Rectal smooth muscle tissue (tissue), 1 donor: Measurements from ENCODE around the gene WNT5B.

Source experiments
- H3K27ac ChIP-seq: one replicate; pipeline ENCODE4 v1.7.0; 2013; ENCODE audit warnings: low read depth, low read length, inconsistent platforms
- H3K27me3 ChIP-seq: one replicate; pipeline ENCODE4 v1.7.0; 2013; ENCODE audit warnings: low read length; ENCODE audit not compliant: control insufficient read depth, insufficient read depth
- H3K36me3 ChIP-seq: one replicate; pipeline ENCODE4 v1.7.0; 2013; ENCODE audit warnings: low read length; ENCODE audit not compliant: control insufficient read depth, insufficient read depth
- H3K4me1 ChIP-seq: one replicate; pipeline ENCODE4 v1.7.0; 2013; ENCODE audit warnings: low read length; ENCODE audit not compliant: control insufficient read depth, insufficient read depth
- H3K4me3 ChIP-seq: one replicate; pipeline ENCODE4 v1.7.0; 2013; ENCODE audit warnings: low read length
- H3K9ac ChIP-seq: one replicate; pipeline ENCODE4 v1.7.0; 2013; ENCODE audit warnings: low read length

The WNT5B gene

DNA sequence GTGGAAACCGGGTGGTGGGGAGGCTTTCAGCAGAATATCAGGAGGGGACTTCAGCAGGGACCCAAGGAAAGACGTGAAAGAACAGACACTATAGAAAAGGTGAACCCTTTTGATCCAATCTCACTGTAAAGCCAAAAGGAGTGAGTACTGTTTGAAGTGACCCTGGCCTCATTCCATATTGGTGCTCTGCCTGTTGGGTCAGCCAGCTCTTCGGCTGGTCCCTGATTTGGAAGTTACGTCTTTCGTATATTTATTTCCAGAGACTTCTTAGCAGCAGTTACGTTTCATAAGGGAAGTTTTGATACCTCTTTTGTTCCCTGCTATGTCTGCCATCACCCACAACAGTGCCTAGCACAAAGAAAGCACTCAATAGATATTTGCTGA lies 21.9 kb downstream of the WNT5B start:
- peak overlapping the region; percentile 75 for H3K27ac ChIP-seq

DNA sequence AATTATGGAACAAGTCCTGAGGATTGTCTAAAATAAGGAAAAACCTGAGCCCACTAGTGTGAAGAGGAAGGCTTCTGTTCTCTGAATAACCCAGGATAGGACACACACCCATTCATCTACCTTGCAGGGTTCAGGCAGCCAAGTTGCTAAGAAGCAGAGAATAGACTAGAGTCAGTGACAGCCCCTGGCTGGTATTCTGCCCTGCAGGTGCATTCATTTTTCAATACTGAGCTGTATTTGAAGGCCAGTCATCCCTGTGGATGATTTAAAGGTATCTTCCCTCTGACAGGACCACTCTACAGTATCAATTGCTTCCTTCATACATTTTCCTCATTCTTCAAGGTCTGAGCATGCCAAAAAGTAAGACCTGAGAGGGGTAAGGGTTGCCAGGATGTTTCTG lies 22.9 kb downstream of the WNT5B start:
- Histone ChIP-seq H3K9ac (no peak overlapping the region), H3K27me3 (no peaks in the 10 kb centered on the region), H3K4me3 (no peak overlapping the region), H3K27ac (no peak overlapping the region), H3K36me3 (peaks cover under 1% of the 10 kb centered on the region), H3K4me1 (peaks cover 28% of the 10 kb centered on the region)

More for the DNA sequence above, 21.9 kb downstream of the WNT5B start:
- H3K36me3 ChIP-seq = peaks cover 4% of the 10 kb centered on the region
- no peak overlapping the region for H3K4me3 ChIP-seq
- H3K9ac ChIP-seq = no peak overlapping the region
- peaks cover 28% of the 10 kb centered on the region for H3K4me1 ChIP-seq
- no peaks in the 10 kb centered on the region for H3K27me3 ChIP-seq

DNA sequence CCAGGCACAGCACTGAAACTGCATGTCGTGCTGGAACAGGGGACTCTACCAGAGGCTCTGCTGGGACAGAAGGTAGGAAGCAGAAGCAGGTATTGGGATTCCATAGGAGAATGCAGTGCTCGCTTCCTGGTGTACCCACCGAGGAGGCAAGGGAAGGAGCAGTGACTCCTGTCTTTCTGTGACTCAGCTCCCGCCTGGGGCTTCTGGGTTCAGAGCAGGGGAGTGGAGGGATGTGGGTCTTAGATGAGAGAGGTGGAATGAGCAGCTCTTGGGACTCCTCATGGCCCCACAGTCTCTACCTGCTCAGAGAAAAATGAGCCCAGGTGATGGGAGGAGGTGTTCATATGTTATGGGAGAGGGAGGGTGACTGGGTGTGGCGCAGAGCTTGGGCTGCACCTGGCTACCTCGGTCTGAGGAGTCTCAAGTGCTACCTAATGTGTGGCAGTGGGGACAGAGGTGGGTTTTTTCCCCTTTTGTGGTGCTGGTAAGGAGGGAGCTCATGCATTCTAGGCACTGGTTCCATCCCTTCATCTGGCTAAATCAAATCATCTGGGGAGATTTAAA lies 26.3 kb downstream of the WNT5B start:
- no peaks in the 10 kb centered on the region for H3K27me3 ChIP-seq
- H3K9ac ChIP-seq = no peak overlapping the region
- H3K36me3 ChIP-seq = no peaks in the 10 kb centered on the region
- H3K4me1 ChIP-seq = peaks cover 15% of the 10 kb centered on the region
- H3K27ac ChIP-seq = no peak overlapping the region
- H3K4me3 ChIP-seq = no peak overlapping the region

DNA sequence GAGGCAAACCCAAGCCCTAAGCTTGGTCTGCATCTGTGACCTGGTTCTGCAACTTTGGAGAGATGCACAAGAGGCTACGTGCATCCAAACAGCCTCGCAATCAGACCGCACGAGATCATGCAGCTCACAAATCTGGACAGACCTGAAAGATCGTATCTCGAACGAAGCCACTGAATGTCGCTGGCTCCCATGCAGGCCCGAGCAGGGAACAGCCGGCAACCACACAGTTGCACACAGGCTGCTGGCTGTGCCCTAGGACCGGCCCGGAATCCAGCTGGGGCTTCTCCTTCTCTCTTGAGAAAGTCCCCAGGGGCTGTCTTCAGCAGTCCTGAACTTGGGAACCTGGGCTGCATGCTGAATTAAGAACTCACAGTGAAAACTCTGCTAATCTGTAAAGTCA lies 27.9 kb downstream of the WNT5B start:
- Histone ChIP-seq H3K27me3 (no peaks in the 10 kb centered on the region), H3K4me3 (no peak overlapping the region), H3K27ac (no peak overlapping the region), H3K4me1 (peaks cover 3% of the 10 kb centered on the region), H3K36me3 (no peaks in the 10 kb centered on the region), H3K9ac (no peak overlapping the region)

DNA sequence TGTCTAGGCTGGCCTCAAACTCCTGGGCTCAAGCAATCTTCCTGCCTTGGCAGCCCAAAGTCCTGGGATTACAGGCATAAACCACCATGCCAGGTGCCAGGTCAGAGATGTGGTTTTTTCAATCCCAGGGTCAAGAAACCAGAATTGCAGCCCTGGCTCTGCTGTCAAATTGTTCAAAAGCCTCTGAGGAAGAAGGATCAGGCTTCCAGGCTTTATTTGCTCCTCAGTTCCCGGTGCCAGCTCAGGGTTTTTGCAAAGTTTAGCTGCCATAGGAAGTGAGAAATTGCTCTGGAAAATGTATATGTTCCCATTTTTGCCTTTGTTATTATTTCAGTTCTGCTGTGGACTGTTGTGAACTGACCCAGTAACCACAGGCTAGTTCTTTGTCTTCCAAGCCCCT lies 28.7 kb downstream of the WNT5B start:
- H3K27ac ChIP-seq = no peak overlapping the region
- no peaks in the 10 kb centered on the region for H3K27me3 ChIP-seq
- no peak overlapping the region for H3K4me3 ChIP-seq
- no peak overlapping the region for H3K9ac ChIP-seq
- H3K4me1 ChIP-seq = peaks cover under 1% of the 10 kb centered on the region
- no peaks in the 10 kb centered on the region for H3K36me3 ChIP-seq

DNA sequence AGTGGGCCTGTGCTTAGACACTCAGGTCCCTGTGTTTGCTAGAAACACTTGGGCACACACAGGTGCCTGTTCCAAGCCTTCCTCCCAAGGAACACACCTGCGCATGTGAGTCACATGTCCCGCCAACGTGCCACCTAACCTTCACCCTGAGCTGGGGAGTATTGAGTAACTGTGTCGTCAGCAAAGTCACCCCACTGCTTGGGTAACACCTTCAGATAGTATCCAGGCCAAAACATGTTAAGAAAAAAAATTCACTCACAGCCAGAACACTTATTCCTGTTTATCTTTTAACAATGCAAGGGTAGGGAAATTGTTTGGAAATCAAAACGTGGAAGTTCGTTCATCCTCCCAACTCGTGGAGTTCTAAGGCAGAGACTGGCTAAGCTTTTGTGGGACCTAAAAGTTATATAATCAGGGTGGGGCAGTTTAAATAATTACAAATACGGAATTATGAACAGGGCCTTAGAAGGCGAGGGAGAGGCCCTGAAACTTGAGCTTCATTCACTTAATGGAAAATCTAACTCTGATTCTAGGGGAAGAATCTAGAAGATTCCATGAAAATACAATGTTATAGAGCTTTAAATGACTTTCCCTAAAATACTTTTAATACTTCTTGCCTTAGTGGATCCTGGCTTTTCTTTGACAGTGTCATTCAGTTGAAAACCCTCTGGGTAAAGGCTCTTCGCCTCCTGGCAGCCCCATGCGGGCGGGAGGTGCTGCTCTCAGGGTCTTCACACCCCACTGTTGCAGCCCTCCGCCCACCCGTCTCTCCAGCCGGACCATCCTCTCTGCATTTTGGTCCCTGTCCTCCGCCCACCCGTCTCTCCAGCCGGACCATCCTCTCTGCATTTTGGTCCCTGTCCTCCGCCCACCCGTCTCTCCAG lies 31.5 kb downstream of the WNT5B start:
- Histone ChIP-seq H3K4me3 (no peak overlapping the region), H3K27ac (peak overlapping the region; percentile 40), H3K4me1 (no peaks in the 10 kb centered on the region), H3K36me3 (no peaks in the 10 kb centered on the region), H3K27me3 (no peaks in the 10 kb centered on the region), H3K9ac (no peak overlapping the region)

DNA sequence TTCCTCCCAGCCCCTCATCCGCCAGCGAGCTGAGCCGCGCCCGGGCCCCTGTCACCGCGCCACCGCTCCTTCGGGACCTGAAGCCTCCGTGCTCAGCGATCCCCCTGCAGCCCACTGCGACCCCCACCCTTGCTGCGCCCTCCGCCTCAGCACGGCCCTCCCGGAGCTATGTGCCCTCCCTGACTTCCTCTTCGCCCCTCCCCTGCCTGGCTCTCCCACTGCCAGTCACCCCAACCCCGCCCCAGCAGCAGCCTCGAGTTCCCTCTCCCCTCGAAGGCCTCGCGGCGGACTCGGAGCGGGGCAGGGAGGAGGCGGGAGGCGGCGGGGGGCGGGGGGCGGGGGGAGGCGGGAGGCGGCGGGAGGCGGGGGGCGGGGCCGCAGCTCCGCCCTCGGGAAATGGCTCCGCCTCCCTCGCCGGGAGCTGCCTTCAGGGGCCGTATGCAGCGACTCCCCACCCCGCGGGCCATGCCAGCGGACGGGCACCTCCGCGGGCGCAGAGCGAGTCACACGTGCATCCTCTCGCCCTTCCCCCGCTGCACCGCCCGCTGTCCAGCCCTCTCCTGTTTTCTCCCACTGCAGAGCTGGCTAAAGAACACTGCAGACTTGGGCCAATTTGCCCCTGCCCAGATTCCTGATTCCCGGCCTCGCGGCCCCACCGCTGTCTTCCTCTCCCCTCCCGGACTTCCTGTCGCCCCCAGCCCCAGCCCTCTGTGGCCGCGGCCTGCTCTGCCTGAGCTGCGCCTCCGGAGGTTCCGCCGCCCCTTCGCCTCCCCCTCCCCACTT lies 32.7 kb downstream of the WNT5B start:
- Histone ChIP-seq H3K4me3 (peak overlapping the region; percentile 65), H3K4me1 (no peaks in the 10 kb centered on the region), H3K36me3 (no peaks in the 10 kb centered on the region), H3K9ac (no peak overlapping the region), H3K27me3 (no peaks in the 10 kb centered on the region), H3K27ac (peak overlapping the region; percentile 61)

DNA sequence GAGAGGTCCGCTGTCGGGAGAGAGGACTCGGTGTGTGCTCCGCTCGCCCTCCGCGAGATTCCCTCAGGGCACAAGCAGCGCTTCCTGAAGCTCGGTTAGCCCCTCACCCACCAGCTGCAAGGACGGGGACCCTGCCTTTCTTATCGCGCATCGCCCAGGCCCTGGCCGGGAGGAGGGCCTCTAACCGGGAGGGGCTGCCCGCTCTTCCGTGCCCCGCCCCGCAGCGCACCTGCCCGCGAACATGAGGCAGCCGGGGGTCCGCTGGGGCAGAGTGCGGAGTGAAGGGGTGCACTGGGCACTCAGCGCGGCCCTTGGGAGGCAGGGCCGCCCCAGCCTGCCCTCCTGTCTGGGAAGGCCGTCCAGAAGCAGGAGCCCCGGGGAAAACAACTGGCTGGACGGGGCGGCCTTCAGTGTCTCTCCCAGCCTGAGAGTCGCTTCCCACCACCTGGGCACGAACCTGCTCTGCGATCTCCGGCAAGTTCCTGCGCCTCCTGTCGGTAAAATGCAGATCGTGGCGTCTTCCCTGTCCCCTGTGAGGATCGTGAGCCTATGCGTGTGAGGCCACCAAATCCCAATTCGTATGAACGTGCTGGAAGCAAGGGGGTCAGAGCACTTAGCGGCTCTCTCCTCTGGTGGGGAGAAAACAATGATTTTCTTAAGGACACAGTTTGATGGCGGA lies 33.9 kb downstream of the WNT5B start:
- H3K4me3 ChIP-seq = no peak overlapping the region
- no peaks in the 10 kb centered on the region for H3K4me1 ChIP-seq
- no peak overlapping the region for H3K9ac ChIP-seq
- no peaks in the 10 kb centered on the region for H3K27me3 ChIP-seq
- no peaks in the 10 kb centered on the region for H3K36me3 ChIP-seq
- H3K27ac ChIP-seq = no peak overlapping the region

DNA sequence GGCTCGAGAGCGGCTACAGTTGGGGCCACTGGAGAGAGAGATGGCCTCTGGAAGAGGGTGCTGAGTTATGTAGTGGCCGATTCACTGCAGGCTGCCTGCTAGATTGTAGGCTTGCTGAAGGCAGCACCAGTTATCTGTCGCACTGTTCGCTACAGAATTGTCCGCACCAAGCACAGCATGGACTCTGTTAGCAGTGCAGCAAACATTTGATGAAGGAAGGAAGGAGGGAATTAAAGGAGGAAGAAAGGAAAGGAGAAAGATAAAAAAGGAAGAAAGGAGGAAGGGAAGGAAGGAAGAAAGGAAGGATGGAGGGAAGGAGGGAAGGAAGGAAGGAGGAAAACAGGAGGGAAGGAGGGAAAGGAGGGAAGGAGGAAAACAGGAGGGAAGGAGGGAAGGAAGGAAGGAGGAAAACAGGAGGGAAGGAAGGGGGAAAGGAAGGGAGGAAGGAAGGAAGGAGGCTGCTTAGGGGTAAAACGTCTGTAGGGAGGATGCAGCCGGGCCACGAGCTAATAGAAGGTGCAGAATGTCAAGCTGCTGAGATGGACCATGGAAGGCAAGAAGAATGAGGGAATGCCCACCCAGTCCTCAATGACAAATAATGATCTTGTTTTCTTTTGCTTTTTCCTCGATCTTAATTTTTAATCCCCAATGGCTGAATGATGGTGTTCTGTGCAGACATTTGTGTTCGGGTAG lies 34.6 kb downstream of the WNT5B start:
- no peak overlapping the region for H3K27ac ChIP-seq
- H3K9ac ChIP-seq = no peak overlapping the region
- no peaks in the 10 kb centered on the region for H3K27me3 ChIP-seq
- no peak overlapping the region for H3K4me3 ChIP-seq
- no peaks in the 10 kb centered on the region for H3K36me3 ChIP-seq
- H3K4me1 ChIP-seq = no peaks in the 10 kb centered on the region

DNA sequence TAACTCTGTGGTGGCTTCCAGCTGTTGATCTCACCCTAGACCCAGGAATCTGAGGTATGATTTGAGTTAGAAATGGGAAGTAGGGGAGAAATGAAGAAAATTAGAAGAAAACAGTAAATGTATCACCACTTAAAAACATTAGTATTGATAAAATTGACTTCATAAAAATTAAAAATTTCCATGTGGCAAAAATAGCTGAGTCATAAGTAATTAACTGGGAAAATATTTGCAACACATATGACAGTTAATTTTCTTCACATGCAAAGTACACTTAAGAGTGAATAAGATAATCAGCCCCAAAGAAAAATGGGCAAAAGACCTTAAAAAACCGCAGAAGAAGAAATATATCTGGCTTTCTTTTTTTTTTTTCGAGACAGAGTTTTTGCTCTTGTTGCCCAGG lies 36.3 kb downstream of the WNT5B start:
- no peak overlapping the region for H3K27ac ChIP-seq
- H3K27me3 ChIP-seq = no peaks in the 10 kb centered on the region
- H3K4me3 ChIP-seq = no peak overlapping the region
- H3K36me3 ChIP-seq = no peaks in the 10 kb centered on the region
- H3K9ac ChIP-seq = no peak overlapping the region
- H3K4me1 ChIP-seq = no peaks in the 10 kb centered on the region

DNA sequence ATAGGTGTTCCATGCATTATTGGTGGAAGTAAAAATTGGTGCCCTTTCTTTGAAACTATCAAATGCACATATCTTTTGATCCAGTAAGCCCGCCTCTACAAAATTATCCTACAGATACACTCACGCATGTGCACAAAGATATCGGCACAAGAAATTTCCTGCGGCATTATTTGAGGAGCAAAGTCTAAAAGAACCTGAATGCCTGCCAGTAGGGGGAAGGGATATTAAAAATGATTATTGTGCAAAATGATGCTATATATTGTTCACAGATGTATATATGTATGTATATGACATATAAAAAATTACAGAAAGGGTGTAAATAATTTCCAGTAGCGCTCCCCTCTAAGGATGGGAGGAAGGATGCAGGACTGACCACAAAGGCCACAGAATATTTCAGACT lies 37.2 kb downstream of the WNT5B start:
- Histone ChIP-seq H3K36me3 (no peaks in the 10 kb centered on the region), H3K9ac (no peak overlapping the region), H3K4me1 (no peaks in the 10 kb centered on the region), H3K27ac (no peak overlapping the region), H3K27me3 (no peaks in the 10 kb centered on the region), H3K4me3 (no peak overlapping the region)
